ENCODE data around the gene PEPD. TPM values are rescaled to one million over a fixed set of nuclear protein-coding genes. Genes with fewer than 3 reads are reported as not detected.

The PEPD gene
- total and polyA plus RNA-seq, 2 experiments from 2014 or later: 141 to 175 TPM

DNA sequence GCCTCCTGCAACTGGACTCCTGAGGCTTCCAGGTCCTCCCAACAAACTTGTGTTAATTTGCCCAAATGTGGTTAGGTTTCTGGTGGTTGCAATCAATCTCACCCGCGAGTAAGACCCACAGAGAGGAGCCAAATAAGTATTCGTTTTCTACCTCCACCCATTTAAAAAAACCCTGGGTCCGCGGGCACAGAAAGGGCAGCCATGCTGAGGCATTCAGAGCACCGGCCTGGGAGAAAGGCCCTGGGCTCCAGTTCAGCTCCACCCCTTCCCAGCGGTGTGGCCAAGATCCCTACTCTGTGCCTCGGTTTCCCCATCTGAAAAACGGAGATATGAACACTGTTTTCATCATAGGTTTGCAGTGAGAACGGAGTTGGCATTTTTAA lies 56.9 kb downstream of the PEPD start:
- H3K9me2 ChIP-seq (replicated peaks; ENCODE audit: insufficient read depth): no peaks in the 10 kb centered on the region
- H3K27me3 ChIP-seq: no peaks in the 10 kb centered on the region
- no peaks in the 10 kb centered on the region for H3K79me2 ChIP-seq
- H3K27ac ChIP-seq: no peak overlapping the region
- 94% methylated on average over 10 of the region's 10 CpGs for WGBS (ENCODE audit: low lambda C conversion rate, missing lambda C conversion rate)
- H2AFZ ChIP-seq: no peak overlapping the region
- no peak for DNase-seq (ENCODE audit: low spot score)
- H3K4me3 ChIP-seq: no peak overlapping the region
- TF ChIP-seq EZH2phosphoT487 (IDR thresholded peaks at IDR 0.05; ENCODE audit: low read depth, severe bottlenecking, unreplicated experiment) (no peak), EZH2 (IDR thresholded peaks at IDR 0.05; ENCODE audit: borderline replicate concordance) (no peak)
- TF ChIP-seq, protein P1, sequence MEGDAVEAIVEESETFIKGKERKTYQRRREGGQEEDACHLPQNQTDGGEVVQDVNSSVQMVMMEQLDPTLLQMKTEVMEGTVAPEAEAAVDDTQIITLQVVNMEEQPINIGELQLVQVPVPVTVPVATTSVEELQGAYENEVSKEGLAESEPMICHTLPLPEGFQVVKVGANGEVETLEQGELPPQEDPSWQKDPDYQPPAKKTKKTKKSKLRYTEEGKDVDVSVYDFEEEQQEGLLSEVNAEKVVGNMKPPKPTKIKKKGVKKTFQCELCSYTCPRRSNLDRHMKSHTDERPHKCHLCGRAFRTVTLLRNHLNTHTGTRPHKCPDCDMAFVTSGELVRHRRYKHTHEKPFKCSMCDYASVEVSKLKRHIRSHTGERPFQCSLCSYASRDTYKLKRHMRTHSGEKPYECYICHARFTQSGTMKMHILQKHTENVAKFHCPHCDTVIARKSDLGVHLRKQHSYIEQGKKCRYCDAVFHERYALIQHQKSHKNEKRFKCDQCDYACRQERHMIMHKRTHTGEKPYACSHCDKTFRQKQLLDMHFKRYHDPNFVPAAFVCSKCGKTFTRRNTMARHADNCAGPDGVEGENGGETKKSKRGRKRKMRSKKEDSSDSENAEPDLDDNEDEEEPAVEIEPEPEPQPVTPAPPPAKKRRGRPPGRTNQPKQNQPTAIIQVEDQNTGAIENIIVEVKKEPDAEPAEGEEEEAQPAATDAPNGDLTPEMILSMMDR (IDR thresholded peaks at IDR 0.05; ENCODE audit: poor library complexity): no peak
- no peaks in the 10 kb centered on the region for H3K9me3 ChIP-seq (ENCODE audit: low read depth)
- no peak overlapping the region for H3K4me2 ChIP-seq
- H3K36me3 ChIP-seq (replicated peaks; ENCODE audit: insufficient read depth, low read depth): no peaks in the 10 kb centered on the region
- peaks cover 4% of the 10 kb centered on the region for H3K4me1 ChIP-seq (ENCODE audit: insufficient read depth)
- no peaks in the 10 kb centered on the region for H4K20me1 ChIP-seq (ENCODE audit: insufficient read depth, poor library complexity, severe bottlenecking)

DNA sequence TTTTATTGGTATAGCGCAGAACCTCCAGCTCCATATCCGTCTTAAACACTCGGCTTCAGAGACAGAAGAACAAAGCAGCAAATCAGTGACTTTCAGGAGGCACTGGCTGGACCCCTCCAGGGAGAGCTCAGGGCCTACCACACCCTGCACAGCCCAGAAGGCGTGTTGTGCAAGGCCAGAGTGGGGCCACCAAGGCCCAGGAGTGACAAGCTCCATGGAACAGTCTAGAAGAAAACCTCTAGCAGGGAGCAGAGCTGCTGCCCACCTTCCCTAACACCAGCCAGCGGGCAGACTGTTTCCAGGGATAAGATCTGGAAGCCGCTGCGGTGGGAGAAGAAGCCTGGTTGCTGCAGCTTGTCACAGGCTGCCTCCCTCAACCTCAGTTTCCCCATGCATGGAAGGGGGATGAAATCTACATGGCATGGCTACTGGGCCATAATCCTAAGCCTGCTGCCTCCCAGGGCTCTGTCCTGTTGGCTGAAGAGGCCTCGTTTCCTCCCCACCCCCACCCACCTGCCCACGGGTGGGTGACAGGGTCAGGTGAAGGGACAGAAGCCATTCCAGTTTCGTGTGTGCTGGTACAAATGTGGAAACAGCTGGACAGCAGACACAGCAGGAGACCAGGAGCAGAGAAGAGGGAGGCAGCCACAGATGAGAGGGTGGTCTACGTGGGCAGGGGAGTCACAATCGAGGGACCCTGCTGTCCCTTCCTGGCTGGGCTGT lies 57.4 kb downstream of the PEPD start:
- Histone ChIP-seq H3K4me2 (no peak overlapping the region), H3K27ac (no peak overlapping the region), H2AFZ (no peak overlapping the region), H3K36me3 (replicated peaks; ENCODE audit: insufficient read depth, low read depth) (no peaks in the 10 kb centered on the region), H3K4me1 (ENCODE audit: insufficient read depth) (peaks cover 4% of the 10 kb centered on the region), H3K79me2 (no peaks in the 10 kb centered on the region), H3K9me2 (replicated peaks; ENCODE audit: insufficient read depth) (no peaks in the 10 kb centered on the region), H3K4me3 (no peak overlapping the region), H3K27me3 (no peaks in the 10 kb centered on the region), H4K20me1 (ENCODE audit: insufficient read depth, poor library complexity, severe bottlenecking) (no peaks in the 10 kb centered on the region), H3K9me3 (ENCODE audit: low read depth) (no peaks in the 10 kb centered on the region)
- no peak for DNase-seq (ENCODE audit: low spot score)
- 86% methylated on average over 12 of the region's 12 CpGs for WGBS (ENCODE audit: low lambda C conversion rate, missing lambda C conversion rate)
- TF ChIP-seq, protein P1 (IDR thresholded peaks at IDR 0.05; ENCODE audit: poor library complexity): no peak
- TF ChIP-seq EZH2 (IDR thresholded peaks at IDR 0.05; ENCODE audit: borderline replicate concordance) (no peak), EZH2phosphoT487 (IDR thresholded peaks at IDR 0.05; ENCODE audit: low read depth, severe bottlenecking, unreplicated experiment) (no peak)

DNA sequence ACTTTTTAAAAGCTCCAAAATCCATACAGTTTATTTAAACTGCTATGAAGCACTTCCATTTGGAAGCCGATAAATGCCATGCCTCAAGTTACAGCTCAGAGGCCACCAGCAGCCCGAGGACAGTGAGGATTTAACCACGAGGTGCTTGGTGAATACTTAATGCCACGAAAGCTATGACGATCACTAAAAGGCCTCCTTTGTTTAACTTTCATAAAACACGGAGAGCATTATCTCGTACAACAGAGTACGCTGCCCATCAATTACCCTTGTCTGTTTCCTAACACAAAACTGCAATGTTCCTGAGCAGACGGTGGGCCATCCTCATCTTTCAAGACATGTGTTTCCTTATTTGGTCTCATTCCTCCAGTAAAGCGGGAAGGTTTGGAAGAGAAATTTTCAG lies 58.4 kb downstream of the PEPD start:
- Histone ChIP-seq H3K36me3 (replicated peaks; ENCODE audit: insufficient read depth, low read depth) (no peaks in the 10 kb centered on the region), H3K9me2 (replicated peaks; ENCODE audit: insufficient read depth) (no peaks in the 10 kb centered on the region), H3K9me3 (ENCODE audit: low read depth) (no peaks in the 10 kb centered on the region), H4K20me1 (ENCODE audit: insufficient read depth, poor library complexity, severe bottlenecking) (no peaks in the 10 kb centered on the region), H3K4me1 (ENCODE audit: insufficient read depth) (peaks cover 4% of the 10 kb centered on the region), H2AFZ (no peak overlapping the region), H3K4me2 (no peak overlapping the region), H3K79me2 (no peaks in the 10 kb centered on the region), H3K4me3 (no peak overlapping the region), H3K27me3 (no peaks in the 10 kb centered on the region), H3K27ac (no peak overlapping the region)
- 54% methylated on average over 10 of the region's 10 CpGs for WGBS (ENCODE audit: low lambda C conversion rate, missing lambda C conversion rate)
- DNase-seq (ENCODE audit: low spot score): no peak
- no peak for TF ChIP-seq EZH2 (IDR thresholded peaks at IDR 0.05; ENCODE audit: borderline replicate concordance)
- TF ChIP-seq EZH2phosphoT487 (IDR thresholded peaks at IDR 0.05; ENCODE audit: low read depth, severe bottlenecking, unreplicated experiment): no peak
- TF ChIP-seq, protein P1 (IDR thresholded peaks at IDR 0.05; ENCODE audit: poor library complexity): no peak

Data from hepatocyte (in vitro differentiated cells).